HEK293 (cell line): ENCODE measurements around the gene RFXAP.

Source experiments
- CTCF ChIA-PET: fragments of 350-600 bp; formaldehyde crosslinking; extraction: SDS; loops from one replicate; lab custom pipeline; 2021; ENCODE audit warnings: antibody characterized with exemption; lab: Yijun Ruan, JAX
- POLR2A ChIA-PET: fragments of 300-600 bp; formaldehyde crosslinking; extraction: SDS; loops from one replicate; lab custom pipeline; 2020; ENCODE audit warnings: antibody characterized with exemption, inconsistent platforms; lab: Yijun Ruan, JAX
- H3K27ac ChIP-seq: fragments of 200-500 bp; sonication (Bioruptor generic); 2 replicates; pipeline ENCODE4 v1.5.1; 2014; ENCODE audit warnings: low read depth, low read length, control low read depth, inconsistent platforms; ENCODE audit errors: extremely low read depth
- H3K36me3 ChIP-seq, 2 experiments: fragments of 200-500 bp in 1 of 2; sonication (Bioruptor generic) in 1 of 2; 1 replicate in 1 of 2; 2 replicates in 1 of 2; pipeline ENCODE4 v1.5.1; 2014 to 2017; ENCODE audit warnings: inconsistent platforms in 2 of 2, low read length in 2 of 2; ENCODE audit not compliant: control insufficient read depth in 2 of 2, insufficient read depth in 1 of 2
- H3K4me1 ChIP-seq: fragments of 200-500 bp; sonication (Bioruptor generic); 2 replicates; pipeline ENCODE4 v1.5.1; 2014; ENCODE audit warnings: mild to moderate bottlenecking, low read length, inconsistent platforms; ENCODE audit not compliant: control insufficient read depth, insufficient read depth
- H3K4me3 ChIP-seq: 2 replicates; pipeline ENCODE4 v1.5.1; 2011; ENCODE audit warnings: low read depth, mild to moderate bottlenecking, control low read depth, low read length, moderate library complexity
- H3K9me3 ChIP-seq: fragments of 200-500 bp; sonication (Bioruptor generic); 2 replicates; pipeline ENCODE4 v1.5.1; 2014; ENCODE audit warnings: low read depth, low read length, inconsistent platforms; ENCODE audit not compliant: control insufficient read depth, insufficient read depth
- SP7 ChIP-seq: fragments of 450-650 bp; formaldehyde crosslinking; IDR thresholded peaks from 2 replicates; pipeline ENCODE4 v1.5.1; 2016; ENCODE audit warnings: missing biosample characterization, missing genetic modification characterization
- ZBTB44 ChIP-seq: fragments of 450-650 bp; IDR thresholded peaks from 2 replicates; pipeline ENCODE4 v1.5.1; 2018; ENCODE audit warnings: missing biosample characterization, mild to moderate bottlenecking, missing genetic modification characterization
- ZFHX2 ChIP-seq: fragments of 450-650 bp; formaldehyde crosslinking; conservative IDR thresholded peaks from 2 replicates; pipeline ENCODE4 v1.5.1; 2016; ENCODE audit warnings: missing biosample characterization, missing genetic modification characterization
- ZNF140 ChIP-seq: fragments of 450-650 bp; formaldehyde crosslinking; IDR thresholded peaks from 2 replicates; pipeline ENCODE4 v1.5.1; 2016; ENCODE audit warnings: missing biosample characterization, missing genetic modification characterization
- ZNF16 ChIP-seq: fragments of 450-650 bp; formaldehyde crosslinking; IDR thresholded peaks from 2 replicates; pipeline ENCODE4 v1.5.1; 2016; ENCODE audit warnings: low read depth, missing biosample characterization, missing genetic modification characterization
- ZNF292 ChIP-seq: fragments of 450-650 bp; formaldehyde crosslinking; IDR thresholded peaks from 2 replicates; pipeline ENCODE4 v1.5.1; 2016; ENCODE audit warnings: low read depth, missing biosample characterization, missing genetic modification characterization, borderline replicate concordance
- ZNF311 ChIP-seq: fragments of 450-650 bp; formaldehyde crosslinking; IDR thresholded peaks from 2 replicates; pipeline ENCODE4 v1.5.1; 2017; ENCODE audit warnings: missing biosample characterization, missing genetic modification characterization, borderline replicate concordance
- ZNF335 ChIP-seq: fragments of 450-650 bp; formaldehyde crosslinking; conservative IDR thresholded peaks from 2 replicates; pipeline ENCODE4 v1.5.1; 2016; ENCODE audit warnings: missing biosample characterization, missing genetic modification characterization
- ZNF404 ChIP-seq: fragments of 450-650 bp; formaldehyde crosslinking; IDR thresholded peaks from 2 replicates; pipeline ENCODE4 v1.5.1; 2017; ENCODE audit warnings: missing biosample characterization, missing genetic modification characterization
- ZNF416 ChIP-seq: fragments of 450-650 bp; formaldehyde crosslinking; IDR thresholded peaks from 2 replicates; pipeline ENCODE4 v1.5.1; 2016; ENCODE audit warnings: missing biosample characterization, missing genetic modification characterization
- ZNF529 ChIP-seq: fragments of 450-650 bp; formaldehyde crosslinking; IDR thresholded peaks from 2 replicates; pipeline ENCODE4 v1.5.1; 2017; ENCODE audit warnings: missing genetic modification characterization, missing biosample characterization; ENCODE audit not compliant: insufficient replicate concordance
- ZNF580 ChIP-seq: fragments of 450-650 bp; formaldehyde crosslinking; IDR thresholded peaks from 2 replicates; pipeline ENCODE4 v1.5.1; 2016; ENCODE audit warnings: missing biosample characterization, missing genetic modification characterization
- ZNF585B ChIP-seq: fragments of 450-650 bp; formaldehyde crosslinking; IDR thresholded peaks from 2 replicates; pipeline ENCODE4 v1.5.1; 2016; ENCODE audit warnings: missing biosample characterization, missing genetic modification characterization
- ZNF76 ChIP-seq: fragments of 450-650 bp; formaldehyde crosslinking; IDR thresholded peaks from 2 replicates; pipeline ENCODE4; 2016; ENCODE audit warnings: low read depth, missing biosample characterization, missing genetic modification characterization, borderline replicate concordance
- ZNF768 ChIP-seq: fragments of 450-650 bp; formaldehyde crosslinking; IDR thresholded peaks from 2 replicates; pipeline ENCODE4 v1.5.1; 2018; ENCODE audit warnings: missing biosample characterization, mild to moderate bottlenecking, missing genetic modification characterization
- TF ChIP-seq, protein P1 (sequence below): fragments of 450-650 bp; formaldehyde crosslinking; IDR thresholded peaks from 2 replicates; pipeline ENCODE4 v1.5.1; 2016; ENCODE audit warnings: missing biosample characterization, missing genetic modification characterization, borderline replicate concordance

Gene RFXAP

DNA sequence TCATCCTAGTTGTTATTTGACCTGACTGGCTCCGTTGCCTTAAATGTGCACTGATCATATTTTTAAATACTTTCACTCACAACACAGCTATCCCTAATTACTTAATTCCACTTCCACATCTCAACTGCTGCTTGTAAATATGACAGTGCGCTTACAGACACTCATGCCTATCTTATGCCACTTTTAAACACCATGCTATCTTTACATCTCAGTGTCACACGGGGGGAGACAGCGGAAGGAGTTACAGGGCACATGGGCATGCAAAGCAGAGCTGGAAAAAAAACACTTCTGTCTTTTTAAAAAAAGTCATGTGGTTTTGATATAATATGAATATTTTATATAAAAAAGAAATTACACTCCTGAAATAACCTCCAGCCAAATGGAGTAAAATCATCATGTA, 56.9 kb downstream of the RFXAP start:
- H3K9me3 ChIP-seq, result no peaks in the 10 kb centered on the region
- no peak overlapping the region for H3K4me3 ChIP-seq
- H3K27ac ChIP-seq, result no peak overlapping the region
- POLR2A ChIA-PET, result no interaction called here
- no peak for TF ChIP-seq ZNF580 (tag by site-specific recombination)
- no peak for TF ChIP-seq ZNF140 (tag by site-specific recombination)
- TF ChIP-seq ZNF335, result no peak
- TF ChIP-seq SP7, result no peak
- TF ChIP-seq ZNF311 (tag by site-specific recombination), result no peak
- TF ChIP-seq, protein P1, sequence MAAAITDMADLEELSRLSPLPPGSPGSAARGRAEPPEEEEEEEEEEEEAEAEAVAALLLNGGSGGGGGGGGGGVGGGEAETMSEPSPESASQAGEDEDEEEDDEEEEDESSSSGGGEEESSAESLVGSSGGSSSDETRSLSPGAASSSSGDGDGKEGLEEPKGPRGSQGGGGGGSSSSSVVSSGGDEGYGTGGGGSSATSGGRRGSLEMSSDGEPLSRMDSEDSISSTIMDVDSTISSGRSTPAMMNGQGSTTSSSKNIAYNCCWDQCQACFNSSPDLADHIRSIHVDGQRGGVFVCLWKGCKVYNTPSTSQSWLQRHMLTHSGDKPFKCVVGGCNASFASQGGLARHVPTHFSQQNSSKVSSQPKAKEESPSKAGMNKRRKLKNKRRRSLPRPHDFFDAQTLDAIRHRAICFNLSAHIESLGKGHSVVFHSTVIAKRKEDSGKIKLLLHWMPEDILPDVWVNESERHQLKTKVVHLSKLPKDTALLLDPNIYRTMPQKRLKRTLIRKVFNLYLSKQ (tag by site-specific recombination), result no peak
- no peak for TF ChIP-seq ZNF585B (tag by site-specific recombination)
- no peak for TF ChIP-seq ZFHX2
- no peak for TF ChIP-seq ZNF292 (tag by site-specific recombination)
- TF ChIP-seq ZBTB44 (tag by site-specific recombination), result no peak
- no peak for TF ChIP-seq ZNF404 (tag by site-specific recombination)
- no peak for TF ChIP-seq ZNF16
- no peak for TF ChIP-seq ZNF76
- no peak for TF ChIP-seq ZNF768
- TF ChIP-seq ZNF416 (tag by site-specific recombination), result no peak
- no peak for TF ChIP-seq ZNF529 (tag by site-specific recombination)
- TF ChIP-seq, all 188 proteins: peak for 0
- Histone ChIP-seq H3K4me1 (no peaks in the 10 kb centered on the region; the same call in 1 of the 2 replicates), H3K36me3 (peaks cover 4 to 40% of the 10 kb centered on the region in 2 experiments; a peak in 2 of 3 replicates)
- CTCF ChIA-PET, result interaction anchor here (0.7 kb wide), 1 partner anchor 1470 kb away, joined by 3 read pairs; no protein-coding TSS in a partner anchor
